ENCODE measurements around the gene CSNK2B.
A peak's percentile ranks its signal among the peaks of the same experiment; 100 is the strongest.

Gene CSNK2B

GRCh38 chr6:31620586-31621319, 45.1 kb upstream of the CSNK2B start, which contains the start of gene PRRC2A (continued):
- TF ChIP-seq ZFP3 (tag by site-specific recombination; IDR thresholded peaks at IDR 0.05; ENCODE audit: low read depth) (no peak), KLF8 (tag by site-specific recombination; IDR thresholded peaks at IDR 0.05) (peak; percentile 81; the same call in 1 of the 2 replicates), ZBTB49 (tag by site-specific recombination; IDR thresholded peaks at IDR 0.05; ENCODE audit: low read depth) (no peak), ZBTB8A (tag by site-specific recombination; IDR thresholded peaks at IDR 0.05) (peak; percentile 94), ZNF449 (tag by site-specific recombination; IDR thresholded peaks at IDR 0.05) (peak; percentile 37)

- ChIA-PET CTCF (interaction anchor here (0.7 to 0.9 kb wide), 3 partner anchors 15 to 41 kb away, joined by 3 to 5 read pairs (median 3); no protein-coding TSS in a partner anchor), POLR2A (interaction anchor here (0.6 to 9.7 kb wide), 17 partner anchors 15 to 1349 kb away, joined by 3 to 123 read pairs (median 4); partner anchors contain the start of genes ABHD16A, ATP6V1G2, BAG6 and C6orf47)
- Histone ChIP-seq H3K36me3 (ENCODE audit: control insufficient read depth in 2 of 2, insufficient read depth in 1 of 2, low read length in 2 of 2) (peaks cover 33 to 53% of the 10 kb centered on the region in 2 experiments), H3K9me3 (ENCODE audit: control insufficient read depth, insufficient read depth, low read depth, low read length) (no peaks in the 10 kb centered on the region), H3K4me1 (ENCODE audit: control insufficient read depth, insufficient read depth, low read length) (peaks cover 7% of the 10 kb centered on the region; the same call in 1 of the 2 replicates), H3K4me3 (ENCODE audit: low read depth, low read length) (peak overlapping the region; percentile 97), H3K27ac (ENCODE audit: extremely low read depth, low read depth, low read length) (peak overlapping the region; percentile 99)
- TF ChIP-seq ZNF785 (tag by site-specific recombination; IDR thresholded peaks at IDR 0.05): no peak
- no peak for TF ChIP-seq ZNF544 (tag by site-specific recombination; IDR thresholded peaks at IDR 0.05)
- no peak for TF ChIP-seq ZNF777 (tag by site-specific recombination; IDR thresholded peaks at IDR 0.05; ENCODE audit: borderline replicate concordance)
- no peak for TF ChIP-seq ZNF324 (tag by site-specific recombination; IDR thresholded peaks at IDR 0.05)
- TF ChIP-seq ZBTB10 (tag by site-specific recombination; IDR thresholded peaks at IDR 0.05): 0 out of 2 replicates have a peak, but pooled peaks have one; percentile 28
- TF ChIP-seq ZNF23 (tag by site-specific recombination; IDR thresholded peaks at IDR 0.05; ENCODE audit: borderline replicate concordance): no peak
- peak; percentile 1; the same call in 1 of the 2 replicates for TF ChIP-seq WT1 (tag by site-specific recombination; IDR thresholded peaks at IDR 0.05)
- no peak for TF ChIP-seq ZNF169 (tag by site-specific recombination; IDR thresholded peaks at IDR 0.05)
- TF ChIP-seq PRDM2 (tag by site-specific recombination; IDR thresholded peaks at IDR 0.05; ENCODE audit: borderline replicate concordance): no peak
- TF ChIP-seq ZNF76 (tag by site-specific recombination; IDR thresholded peaks at IDR 0.05; ENCODE audit: borderline replicate concordance, low read depth): no peak
- no peak for TF ChIP-seq ZBTB49 (tag by site-specific recombination; IDR thresholded peaks at IDR 0.05; ENCODE audit: low read depth)
- 0 out of 2 replicates have a peak, but pooled peaks have one; percentile 4 for TF ChIP-seq ZNF18 (tag by site-specific recombination; IDR thresholded peaks at IDR 0.05)
These were observed 44.5 kb upstream of the CSNK2B start for GRCh38 chr6:31621320-31621939.
